NCI-H146 treated with DMSO at 0.1 percent for 48 hours (cell line): Measurements from ENCODE around the gene SH3PXD2A.
"Not testable (repeated sequence)": the region's sequence is repeated elsewhere in the genome, so short reads cannot be mapped to it uniquely, and the experiment has no call there.

ENCODE experiments used
- DNase-seq: peaks from one replicate; lab custom pipeline; 2025; ENCODE audit not compliant: unreplicated experiment; lab: John Stamatoyannopoulos, UW

The SH3PXD2A gene

DNA sequence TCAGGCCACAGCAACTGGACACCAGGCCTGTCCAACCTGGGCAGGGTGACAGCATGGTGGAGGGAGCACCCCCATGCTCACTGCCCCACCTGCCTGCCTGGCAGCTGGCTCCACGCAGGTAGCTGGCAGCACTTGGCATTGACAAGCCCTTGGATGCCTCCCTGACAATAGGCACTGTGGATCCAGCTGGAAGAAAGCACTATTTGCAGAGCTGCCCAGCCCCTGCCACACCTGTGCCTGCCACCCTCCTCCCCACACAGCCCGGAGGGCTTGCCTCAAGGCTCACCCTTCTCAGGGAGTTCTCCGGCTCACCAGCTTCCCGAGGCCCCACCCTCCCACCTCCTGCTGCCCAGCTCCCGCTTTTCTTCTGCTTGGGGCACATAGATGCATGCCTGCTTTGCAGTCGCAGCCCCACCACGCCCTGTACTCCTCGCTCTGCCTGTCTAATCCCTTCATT, 201.8 kb downstream of the SH3PXD2A start:
- peak; percentile 57 for DNase-seq

DNA sequence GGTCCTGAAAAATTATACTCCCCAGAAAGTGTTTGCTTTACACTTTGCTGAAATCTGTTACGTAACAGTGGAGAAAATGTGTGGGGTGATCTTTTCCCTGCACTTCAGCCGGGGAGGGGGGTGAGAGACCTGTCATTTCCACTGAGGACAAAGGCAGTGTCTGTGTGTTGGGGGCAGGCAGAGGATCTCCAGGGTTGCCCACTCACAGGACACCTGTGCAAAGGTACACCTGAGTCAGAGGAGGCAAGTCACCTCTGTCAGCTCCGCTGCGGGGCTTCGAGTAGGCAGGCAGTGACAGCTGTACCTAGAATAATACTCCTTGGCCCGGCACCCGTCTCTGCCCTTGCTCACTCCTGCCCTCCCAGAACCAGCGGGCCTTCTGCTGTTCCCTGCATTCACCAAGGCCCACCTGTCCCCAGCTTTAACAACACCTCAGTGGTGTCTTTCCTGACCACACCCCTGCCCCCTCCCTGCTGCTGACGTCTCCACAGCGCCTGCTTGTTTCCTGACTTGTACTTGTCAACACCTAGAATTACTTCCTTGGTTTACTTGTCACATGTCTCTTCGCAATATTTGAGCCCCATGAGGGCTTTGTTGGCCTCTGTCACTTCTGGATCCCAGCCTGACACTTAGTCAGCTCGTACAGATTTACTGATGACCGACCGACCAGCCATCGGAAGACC, 202.6 kb downstream of the SH3PXD2A start:
- peak; percentile 42 for DNase-seq

DNA sequence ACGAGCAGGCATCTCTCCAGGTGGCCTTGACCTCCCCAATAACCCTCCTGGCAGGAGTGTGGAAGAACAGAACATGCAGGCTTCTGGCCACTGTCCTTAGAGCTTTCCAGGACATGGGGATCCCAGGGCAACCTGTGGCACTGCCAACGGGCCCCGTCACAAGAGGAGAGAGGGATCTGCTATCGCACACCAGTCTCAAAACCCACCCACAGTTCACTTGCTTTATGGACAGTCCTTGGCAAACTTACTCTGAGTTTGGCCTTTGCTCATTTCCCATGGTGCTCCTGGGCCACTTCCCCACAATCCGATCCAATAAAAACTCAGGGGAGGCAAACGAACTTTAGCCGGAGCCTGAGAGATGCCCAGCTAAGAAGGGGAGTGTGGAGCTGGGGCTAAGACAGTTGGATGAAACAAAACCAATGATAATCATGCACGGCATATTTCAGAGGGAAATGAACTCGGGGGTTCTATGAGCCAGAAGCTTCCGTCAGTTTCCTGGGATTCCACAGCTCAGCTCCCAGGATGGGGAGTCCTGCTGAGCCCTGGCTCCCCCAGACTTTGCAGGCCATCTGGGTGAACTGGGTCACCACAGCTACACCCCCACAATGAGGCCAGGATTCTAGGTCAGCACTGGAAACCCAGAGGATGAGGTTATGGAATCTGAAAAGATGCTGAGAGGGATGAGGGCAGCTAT, 203.4 kb downstream of the SH3PXD2A start:
- DNase-seq = no peak

DNA sequence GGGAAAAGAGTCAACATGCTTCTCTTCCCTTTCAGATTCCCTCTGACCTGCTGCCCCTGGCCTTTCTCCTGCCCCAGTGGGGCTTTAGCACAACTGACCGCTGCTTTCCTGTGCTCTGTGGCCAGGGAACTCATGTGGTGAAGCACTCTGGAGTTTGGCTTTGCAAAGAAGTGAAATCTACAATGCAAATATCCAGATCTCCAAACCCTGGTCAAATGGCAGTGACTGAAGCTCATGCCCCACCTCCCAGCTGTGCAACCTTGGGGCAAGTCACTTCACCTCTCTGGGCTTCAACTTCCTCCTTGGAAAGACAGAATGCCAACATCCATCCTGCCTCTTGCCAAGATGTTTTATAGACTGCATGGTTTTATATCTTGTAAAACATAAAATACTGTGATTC, 204.0 kb downstream of the SH3PXD2A start:
- no peak for DNase-seq

DNA sequence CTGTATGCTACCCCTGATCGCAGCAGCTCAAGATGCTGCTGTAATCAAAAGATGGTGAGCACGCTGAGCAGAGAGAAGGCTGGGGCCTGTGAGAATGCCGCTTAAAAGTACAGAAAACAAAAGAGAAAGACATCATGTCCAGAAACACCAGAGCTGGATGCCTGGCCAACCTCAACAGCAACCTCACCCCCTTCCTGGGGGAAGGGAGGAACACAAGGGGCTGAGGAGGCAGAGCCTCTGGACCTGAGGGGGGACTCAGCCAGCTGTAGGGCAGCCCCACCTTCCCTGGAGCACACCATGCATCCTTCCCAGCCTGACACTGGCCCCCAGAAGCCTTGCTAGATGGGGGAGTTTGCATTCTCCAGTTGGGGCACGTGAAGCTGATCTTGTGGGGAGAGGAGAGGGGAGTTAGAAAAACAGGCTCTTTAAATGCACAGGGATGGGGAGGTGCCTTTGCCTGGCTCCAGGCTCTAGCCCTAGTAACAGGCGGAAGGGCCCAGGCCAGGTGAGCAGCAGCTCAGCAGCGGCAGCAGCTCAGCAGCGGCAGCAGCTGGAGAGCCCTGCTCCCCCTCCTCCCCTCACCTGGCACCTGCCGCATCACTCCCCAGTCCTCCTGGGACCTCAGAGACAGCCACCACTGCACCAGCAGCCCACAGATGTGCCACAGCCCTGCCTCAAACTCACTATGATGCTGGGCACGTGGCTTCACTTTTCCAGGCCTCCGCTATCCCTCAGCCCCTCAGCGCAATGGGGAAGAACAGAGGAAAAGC, 205.5 kb downstream of the SH3PXD2A start:
- peak; percentile 51 for DNase-seq

DNA sequence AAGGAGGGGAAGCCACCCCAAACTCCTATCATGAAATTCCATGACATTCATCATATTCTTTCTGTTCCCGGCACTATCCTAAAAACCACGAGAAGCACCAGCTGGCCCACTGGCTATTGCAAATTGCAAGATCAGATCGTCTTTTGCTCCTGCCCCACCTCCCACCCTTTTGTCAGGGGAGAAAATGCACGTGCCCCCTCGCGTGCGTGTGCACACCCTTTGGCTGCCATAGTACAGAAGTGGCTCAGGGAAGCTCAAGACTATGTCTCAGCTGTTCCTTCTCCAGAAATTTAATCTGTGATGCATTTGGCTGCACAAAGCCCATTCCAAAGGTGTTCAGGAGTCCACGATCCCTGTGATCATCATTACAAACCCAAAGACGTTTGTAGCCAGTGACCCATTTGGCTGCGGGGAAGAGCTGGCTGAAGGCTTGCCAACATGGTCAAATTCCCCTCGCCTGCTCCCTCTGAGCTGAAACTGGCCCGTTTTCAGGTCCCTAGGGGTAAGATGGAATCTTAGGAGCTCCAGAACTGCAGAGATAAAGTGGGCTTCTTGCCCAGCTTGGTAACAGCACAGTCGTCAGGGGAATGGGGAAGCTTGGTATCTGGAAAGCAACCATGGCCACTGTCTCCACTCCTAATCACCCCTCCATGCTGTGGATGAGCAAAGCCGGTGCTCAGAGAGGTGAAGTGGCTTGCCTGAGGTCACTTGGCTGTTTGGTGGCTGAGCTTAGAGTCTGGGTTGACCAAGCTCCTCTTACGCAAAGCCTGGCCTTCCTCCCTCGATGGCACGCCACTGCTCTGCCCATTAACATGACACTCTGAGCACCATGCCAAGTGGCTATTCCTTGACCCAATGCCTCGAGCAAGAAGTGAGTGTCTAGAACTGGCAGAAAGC, 206.5 kb downstream of the SH3PXD2A start:
- DNase-seq = no peak

DNA sequence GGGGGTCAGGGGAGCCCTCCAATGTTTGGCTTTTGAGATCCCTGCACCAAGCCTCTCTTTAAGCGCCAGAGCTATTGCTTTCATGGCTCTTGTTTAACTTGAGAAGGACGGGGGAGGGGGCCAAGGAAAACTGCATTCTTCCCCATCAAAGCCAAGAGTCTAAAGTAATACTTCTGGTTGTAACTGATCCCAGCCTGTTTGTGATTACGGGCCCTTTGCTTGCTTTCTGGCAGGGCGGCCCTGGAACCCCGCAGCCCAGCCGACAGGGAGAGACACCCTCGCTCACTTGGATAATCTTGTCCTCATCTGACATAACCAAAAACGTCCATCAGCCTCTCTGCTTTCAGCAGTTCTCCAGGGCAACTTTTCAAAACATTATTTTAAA, 207.1 kb downstream of the SH3PXD2A start:
- DNase-seq = no peak

DNA sequence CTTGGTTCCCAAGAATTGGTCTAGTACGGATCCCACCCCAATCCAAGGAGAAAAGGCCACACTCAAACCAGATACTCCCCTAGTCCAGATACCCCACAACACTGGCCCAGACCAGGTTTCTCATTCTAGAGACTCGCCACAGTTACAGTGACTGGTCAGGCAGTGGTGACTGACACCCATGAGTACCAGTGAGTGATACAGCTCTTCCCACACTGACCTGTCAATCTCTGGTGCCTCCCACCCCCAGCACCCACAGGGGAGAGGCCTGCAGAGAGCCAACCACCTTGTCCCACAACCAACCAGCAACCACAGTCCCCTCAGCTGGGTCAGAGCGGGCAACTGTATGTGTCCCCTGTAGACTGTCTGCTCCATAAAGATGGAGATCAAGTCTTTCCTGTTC, 209.1 kb downstream of the SH3PXD2A start:
- no peak for DNase-seq

DNA sequence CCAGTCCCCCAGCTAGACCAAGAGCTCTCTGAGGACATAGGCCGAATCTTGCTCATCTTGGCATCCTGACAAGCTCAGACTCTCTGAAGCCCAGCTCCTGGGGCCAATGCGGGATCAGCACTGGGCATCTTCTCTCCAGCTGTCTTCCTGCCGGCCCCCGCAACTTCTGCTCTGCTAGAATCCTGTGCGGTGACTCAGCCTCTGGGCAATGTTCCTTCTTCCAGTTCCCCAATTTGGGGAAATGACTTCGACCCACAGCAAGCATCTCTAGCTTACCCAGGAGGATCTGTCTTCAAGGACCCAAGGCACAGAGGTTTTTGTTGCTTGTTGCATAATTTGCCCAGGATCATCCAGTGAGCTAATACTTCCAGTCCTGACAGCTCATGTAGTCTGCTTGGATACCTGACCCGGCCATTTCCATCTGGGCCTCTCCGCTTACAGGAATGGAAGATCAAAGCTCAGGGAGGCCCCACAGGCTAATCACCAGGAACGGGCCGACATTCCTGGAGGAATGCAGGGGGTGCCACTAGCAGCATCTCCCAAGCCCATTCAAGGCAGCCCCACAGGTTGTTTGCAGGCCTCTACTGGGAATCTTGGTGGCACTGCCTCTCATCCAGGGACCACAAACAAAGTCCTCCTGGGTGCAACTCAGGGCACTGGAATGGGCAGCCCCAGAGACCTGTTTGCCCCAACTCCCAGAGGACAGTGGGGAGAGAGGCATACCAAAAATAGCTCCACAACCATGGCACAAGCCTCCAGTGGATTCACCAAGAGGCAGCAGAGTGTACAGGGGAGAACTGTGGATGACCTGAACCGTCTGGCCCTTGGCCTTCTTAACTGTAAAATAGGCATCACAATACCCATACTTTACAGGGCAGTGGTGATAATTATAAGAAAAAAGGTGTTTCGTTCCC, 210.0 kb downstream of the SH3PXD2A start:
- no peak for DNase-seq

DNA sequence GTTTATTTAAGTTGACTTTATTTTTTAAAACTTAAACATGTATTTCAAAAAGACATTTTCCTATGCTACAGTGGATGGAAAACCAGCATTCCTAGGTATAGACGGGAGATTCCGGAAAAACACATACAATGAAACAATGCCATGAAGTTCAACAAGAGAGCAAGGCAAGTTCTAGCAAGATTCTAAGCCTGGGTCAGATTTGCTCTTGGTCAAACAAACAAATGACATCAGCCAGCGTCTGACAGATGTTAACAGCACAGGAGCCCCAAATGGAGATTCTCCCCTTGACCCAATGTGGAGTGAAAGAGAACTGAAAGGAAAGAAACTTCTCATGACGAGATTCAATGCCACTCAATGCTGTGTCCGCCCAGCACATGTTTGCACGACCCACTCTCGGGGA, 212.0 kb downstream of the SH3PXD2A start:
- DNase-seq = no peak

DNA sequence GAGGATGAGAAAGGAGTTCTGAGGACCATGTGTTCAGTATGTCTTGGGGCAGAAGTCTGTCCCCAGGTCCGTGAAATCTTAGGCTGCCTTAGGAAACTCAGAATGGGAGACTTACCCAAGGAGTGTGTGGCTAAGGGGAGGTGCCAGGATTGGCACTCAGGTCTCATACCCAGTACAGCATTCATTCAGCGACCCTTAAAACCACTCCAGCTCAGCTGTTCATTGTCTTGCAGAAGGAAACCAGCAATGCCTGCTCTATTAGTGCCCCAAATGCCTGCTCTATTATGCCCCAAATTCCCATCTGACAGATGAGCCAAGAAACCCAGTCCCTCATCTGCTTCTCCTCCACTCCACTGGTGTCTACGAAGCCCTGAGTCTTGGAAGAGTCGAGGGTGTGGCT, 214.1 kb downstream of the SH3PXD2A start:
- no peak for DNase-seq

DNA sequence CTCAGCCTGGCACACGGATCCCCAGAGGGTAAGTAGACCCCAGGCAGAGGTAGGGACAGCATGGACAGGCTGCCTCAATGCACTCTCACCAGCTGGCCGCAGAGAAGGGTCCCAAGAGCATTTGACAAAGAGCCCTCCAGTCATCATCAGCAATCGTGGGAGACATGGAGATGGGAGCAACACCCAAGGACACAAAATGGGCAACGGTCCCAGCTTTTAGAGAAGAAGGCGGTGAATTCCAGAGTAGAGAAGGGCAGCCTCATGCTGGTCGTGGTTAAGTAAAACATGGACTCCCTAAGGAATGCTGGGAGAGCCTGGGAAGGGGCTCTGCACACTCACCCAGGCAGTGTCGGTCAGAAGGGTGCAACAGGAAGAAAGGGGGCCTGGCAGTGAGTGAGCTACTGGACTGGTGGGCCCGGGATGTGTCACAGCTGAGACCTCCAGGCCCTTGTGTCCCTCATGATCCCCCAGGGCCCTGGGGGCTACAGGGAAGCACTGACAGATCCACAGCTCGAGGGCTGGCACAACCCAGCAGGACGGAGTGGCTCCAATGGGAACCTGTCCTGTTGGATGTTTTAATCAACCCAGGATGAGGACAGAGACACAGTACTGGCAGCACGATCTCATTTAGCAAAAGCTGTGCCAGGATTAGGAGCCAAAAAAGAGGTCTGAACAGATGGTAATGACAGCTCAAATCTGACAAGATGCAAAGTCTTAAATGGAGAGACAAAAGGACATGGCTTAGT, 214.8 kb downstream of the SH3PXD2A start:
- DNase-seq = no peak

DNA sequence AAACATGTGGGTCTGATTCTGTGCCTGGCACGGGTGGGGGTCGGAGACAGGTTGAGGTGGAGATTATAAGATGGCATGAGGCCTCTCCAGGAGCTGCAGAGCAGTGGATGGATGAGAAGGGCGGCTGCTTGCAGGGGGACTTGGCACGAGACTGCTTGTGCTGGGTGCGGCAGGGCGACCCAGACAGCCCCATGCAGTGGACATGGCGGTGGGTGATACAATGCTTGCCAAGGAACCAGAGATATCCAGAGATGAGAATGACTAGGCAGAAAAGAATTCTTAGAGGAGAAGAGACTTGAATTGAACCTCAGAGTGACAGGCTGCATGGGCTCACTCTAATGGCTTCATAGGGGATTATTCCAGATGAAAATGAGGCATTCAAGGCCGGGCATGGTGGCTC, 216.4 kb downstream of the SH3PXD2A start:
- DNase-seq = no peak

DNA sequence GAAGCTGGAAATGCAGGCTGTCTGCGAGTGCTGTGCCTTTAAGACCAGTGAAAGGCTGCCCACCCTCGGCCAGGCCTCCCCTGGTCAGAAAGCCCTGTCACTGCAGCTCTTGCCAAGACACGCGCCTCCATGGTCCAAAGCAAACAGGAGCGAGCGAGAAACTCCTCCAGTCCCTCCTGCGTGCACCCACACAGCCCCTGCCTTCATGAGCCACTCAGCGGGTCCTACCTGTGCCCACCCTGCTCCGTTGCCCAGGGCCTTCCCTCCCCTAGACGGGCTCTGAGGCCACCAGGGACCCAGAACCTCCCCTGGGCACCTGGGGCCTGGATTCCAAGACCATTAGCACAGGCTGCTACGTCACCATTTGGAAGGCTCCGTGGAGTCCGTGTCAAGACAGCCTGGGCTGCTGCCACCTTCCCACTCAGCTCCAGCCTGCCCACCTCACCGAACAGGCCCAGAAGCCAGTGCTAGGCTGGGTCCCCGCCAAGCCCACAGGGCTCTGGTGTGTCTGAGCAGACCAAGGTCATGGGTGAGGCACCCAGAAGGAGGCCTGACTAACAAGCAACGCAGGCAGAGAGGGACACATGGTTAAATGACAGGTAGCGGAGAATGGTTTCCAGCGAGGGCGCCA, 217.3 kb downstream of the SH3PXD2A start:
- DNase-seq = no peak

DNA sequence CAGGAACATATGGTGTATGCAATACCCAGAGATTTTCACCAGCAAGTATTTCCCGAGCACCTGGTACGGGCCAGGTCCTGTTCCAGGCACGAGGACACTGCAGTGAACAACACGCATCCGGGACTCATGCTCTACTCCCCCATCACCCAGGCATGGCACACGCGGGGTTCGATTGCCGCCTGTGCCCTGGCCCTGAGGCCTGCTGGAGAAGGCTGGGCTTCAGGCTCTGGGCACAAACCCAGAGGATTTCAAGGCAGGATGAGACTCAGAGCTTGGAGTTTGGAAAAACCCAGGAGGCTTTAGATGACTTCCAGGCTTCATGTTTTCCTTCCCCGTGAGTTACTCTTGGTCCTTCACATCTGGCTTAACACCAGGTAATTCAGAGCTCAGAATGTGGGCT, 218.4 kb downstream of the SH3PXD2A start:
- DNase-seq = no peak

DNA sequence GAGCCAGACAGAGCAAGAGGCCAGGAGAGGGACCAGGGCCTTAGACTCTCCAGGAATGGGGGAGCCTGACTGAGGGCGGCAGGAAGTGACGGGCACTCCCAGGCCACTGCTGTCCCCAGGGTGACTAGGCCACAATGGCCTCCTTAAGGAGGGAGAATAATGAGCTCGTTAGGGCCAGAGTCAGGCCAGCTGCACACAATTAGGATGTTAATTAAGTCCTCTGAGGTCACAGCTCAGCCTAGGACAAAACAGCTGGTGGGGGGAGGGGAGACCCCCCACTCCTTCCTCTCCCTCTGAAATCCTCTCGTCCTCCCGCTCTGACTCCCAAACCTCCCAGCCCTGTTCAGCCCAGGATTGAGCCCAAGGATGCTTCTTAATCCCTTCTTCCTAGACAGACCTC, 218.9 kb downstream of the SH3PXD2A start:
- no peak for DNase-seq

DNA sequence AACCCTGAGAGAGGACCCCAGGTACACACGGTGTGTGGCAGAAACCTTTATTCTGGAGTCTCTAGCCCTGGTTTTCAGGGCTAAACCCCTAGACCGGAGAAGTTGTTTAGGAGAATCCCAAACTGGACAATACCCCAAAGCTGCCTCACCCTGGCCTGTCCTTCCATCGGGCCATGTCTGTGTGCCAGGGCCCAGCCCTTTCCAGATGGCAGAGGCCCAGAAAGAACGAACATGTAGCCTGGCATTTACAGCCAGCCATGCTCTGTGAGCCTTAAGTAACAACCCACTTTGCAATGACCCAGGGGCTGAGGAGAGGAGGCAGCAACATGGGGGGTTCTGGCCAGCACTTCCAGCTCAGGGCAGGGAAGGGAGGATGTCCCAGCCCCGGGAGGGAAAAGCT, 219.8 kb downstream of the SH3PXD2A start:
- DNase-seq = no peak

DNA sequence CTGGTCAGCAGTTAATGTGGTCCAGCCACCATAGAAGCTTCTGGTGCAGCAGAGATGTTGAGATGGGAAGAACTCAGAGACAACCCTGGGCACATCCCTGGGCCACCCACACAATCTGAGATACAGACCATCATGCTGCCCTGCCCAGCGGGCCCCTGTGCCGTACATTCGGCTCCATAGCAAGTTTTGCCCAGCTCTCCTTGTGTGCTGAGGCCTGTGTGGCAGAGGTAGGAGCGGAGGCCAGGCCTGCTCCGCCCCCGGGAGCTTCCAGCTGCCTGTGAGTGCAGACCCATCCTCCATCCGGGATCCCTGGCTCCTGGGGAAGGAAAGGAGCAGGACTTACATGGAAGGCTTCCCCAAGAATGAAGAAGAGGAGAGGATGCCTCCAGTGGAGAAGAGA, 221.5 kb downstream of the SH3PXD2A start:
- no peak for DNase-seq

DNA sequence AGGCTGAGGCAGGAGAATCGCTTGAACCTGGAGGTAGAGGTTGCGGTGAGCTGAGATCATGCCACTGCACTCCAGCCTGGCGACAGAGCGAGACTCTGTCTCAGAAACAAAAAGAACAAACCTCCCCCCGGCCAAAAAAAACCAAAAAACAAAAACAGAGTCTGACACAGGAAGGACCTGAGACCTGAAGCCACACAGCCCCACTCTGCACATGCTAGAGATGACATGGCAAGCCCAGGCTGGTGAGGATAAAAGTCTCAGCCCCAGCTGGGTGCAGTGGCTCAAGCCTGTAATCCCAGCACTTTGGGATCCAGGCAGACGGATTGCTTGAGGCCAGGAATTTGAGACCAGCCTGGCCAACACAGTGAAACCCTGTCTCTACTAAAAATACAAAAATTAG, 222.5 kb downstream of the SH3PXD2A start:
- DNase-seq = not testable (repeated sequence)
